ENCODE data around the gene LHFPL2. TPM values are rescaled to one million over a fixed set of nuclear protein-coding genes. Genes with fewer than 3 reads are reported as not detected.
"Not testable (repeated sequence)": the region's sequence is repeated elsewhere in the genome, so short reads cannot be mapped to it uniquely, and the experiment has no call there.

Gene LHFPL2, protein sequence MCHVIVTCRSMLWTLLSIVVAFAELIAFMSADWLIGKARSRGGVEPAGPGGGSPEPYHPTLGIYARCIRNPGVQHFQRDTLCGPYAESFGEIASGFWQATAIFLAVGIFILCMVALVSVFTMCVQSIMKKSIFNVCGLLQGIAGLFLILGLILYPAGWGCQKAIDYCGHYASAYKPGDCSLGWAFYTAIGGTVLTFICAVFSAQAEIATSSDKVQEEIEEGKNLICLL
- 47.6 TPM for total RNA-seq (ENCODE audit: unreplicated experiment)
- long read RNA-seq, full-length matches to known transcripts, result 1 of 3 reads
- long read RNA-seq, partial matches to known transcripts, result 0 of 3 reads
- long read RNA-seq, other reads (novel, unspliced or antisense), result 2 of 3 reads

DNA sequence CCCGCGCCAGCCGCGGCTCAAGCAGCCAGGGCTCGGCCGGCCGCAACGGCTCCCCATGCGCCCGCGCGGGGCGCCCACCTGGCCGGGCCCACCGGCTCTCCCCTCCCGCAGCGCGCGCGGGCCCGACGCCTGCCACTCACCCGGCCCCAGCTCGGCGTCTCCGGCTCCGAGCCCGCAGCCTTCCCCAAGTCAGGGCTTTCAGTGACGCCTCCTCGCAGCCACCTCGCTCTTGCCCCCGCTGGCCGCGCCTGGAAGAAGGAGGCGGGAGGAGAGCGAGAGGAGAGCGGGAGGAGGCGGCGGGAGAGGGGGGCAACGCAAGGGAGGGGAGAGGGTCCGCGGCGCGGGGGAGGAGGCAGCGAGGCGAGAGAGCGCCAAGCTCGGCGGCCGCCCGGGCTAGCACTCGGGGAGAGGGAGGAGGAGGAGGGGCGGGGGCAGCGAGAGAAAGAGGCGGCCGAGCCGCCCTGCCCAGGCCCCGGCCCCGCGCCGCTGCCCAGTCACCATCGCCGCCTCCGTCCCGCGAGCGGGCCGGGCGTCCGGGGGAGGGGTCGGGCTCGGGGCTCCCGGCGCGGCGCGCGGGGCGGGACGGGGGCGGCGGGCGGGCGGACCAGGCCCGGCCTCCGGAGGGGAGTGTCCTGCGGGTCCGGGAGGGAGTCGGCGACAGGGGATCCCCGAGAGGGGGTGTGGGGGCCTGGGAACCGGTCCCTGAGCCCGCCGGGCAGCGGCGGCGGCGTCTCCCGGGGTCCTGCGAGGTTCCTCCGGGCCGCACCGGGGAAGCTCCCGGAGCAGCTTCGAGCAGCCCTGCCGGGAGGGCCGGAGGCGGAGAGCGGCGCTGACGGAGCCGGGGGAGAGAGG, at the start of gene LHFPL2:
LHFPL2 (minus strand) TSS at position 414 of the 852 bp plus-strand sequence. CDS start 138,559 bp downstream, outside the sequence.
- Mint-ChIP-seq H3K4me1 (ENCODE audit: unreplicated experiment) (peaks cover 35% of the 10 kb centered on the region), H3K4me3 (ENCODE audit: unreplicated experiment) (peak within 1 kb of the TSS; percentile 95), H3K27me3 (ENCODE audit: unreplicated experiment) (peaks cover 6% of the 10 kb centered on the region), H3K9me3 (ENCODE audit: unreplicated experiment) (no peaks in the 10 kb centered on the region), H3K36me3 (ENCODE audit: low read depth, unreplicated experiment) (peaks cover 8% of the 10 kb centered on the region), H3K27ac (ENCODE audit: unreplicated experiment) (peak within 1 kb of the TSS; percentile 81)
- DNase-seq (ENCODE audit: low spot score), result peak; percentile 71
- TF ChIP-seq, protein P1, sequence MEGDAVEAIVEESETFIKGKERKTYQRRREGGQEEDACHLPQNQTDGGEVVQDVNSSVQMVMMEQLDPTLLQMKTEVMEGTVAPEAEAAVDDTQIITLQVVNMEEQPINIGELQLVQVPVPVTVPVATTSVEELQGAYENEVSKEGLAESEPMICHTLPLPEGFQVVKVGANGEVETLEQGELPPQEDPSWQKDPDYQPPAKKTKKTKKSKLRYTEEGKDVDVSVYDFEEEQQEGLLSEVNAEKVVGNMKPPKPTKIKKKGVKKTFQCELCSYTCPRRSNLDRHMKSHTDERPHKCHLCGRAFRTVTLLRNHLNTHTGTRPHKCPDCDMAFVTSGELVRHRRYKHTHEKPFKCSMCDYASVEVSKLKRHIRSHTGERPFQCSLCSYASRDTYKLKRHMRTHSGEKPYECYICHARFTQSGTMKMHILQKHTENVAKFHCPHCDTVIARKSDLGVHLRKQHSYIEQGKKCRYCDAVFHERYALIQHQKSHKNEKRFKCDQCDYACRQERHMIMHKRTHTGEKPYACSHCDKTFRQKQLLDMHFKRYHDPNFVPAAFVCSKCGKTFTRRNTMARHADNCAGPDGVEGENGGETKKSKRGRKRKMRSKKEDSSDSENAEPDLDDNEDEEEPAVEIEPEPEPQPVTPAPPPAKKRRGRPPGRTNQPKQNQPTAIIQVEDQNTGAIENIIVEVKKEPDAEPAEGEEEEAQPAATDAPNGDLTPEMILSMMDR (IDR thresholded peaks at IDR 0.05; ENCODE audit: unreplicated experiment), result no peak

DNA sequence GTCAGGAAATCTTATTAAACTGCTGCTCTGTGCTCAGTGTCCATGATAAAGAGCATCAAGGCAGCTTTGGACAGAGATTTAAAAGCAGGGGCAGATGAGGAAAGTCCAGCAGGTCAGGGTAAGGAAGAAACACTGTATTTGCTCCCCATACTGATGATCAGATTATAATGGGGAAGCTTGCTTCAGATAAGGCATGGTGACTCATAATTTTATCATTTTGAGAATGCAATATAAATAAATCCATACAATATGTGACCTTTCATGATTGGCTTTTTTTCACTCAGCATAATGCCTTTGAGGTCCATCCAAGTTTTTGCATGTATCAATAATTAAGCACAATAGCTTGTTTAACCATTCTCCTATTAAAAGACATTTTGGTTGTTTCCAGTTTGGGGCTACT, 48.1 kb upstream of the LHFPL2 start:
- Mint-ChIP-seq H3K36me3 (ENCODE audit: low read depth, unreplicated experiment) (peaks cover 6% of the 10 kb centered on the region), H3K27me3 (ENCODE audit: unreplicated experiment) (no peaks in the 10 kb centered on the region), H3K4me1 (ENCODE audit: unreplicated experiment) (no peaks in the 10 kb centered on the region), H3K27ac (ENCODE audit: unreplicated experiment) (no peak overlapping the region), H3K9me3 (ENCODE audit: unreplicated experiment) (no peaks in the 10 kb centered on the region), H3K4me3 (ENCODE audit: unreplicated experiment) (no peak overlapping the region)
- DNase-seq (ENCODE audit: low spot score), result no peak
- TF ChIP-seq, protein P1 (IDR thresholded peaks at IDR 0.05; ENCODE audit: unreplicated experiment), result no peak

DNA sequence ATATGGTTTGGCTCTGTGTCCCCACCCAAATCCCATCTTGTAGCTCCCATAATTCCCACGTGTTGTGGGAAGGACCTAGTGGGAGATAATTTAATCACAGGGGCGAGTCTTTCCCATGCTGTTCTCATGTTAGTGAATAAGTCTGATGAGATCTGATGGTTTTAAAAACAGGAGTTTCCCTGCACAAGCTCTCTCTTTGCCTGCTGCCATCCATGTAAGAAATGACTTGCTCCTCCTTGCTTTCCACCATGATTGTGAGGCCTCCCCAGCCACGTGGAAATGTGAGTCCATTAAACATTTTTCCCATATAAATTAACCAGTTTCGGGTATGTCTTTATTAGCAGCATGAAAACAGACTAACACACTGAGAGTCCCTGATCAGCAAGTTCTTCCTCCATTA, 47.5 kb upstream of the LHFPL2 start:
- H3K9me3 Mint-ChIP-seq (ENCODE audit: unreplicated experiment); H3K36me3 Mint-ChIP-seq (ENCODE audit: low read depth, unreplicated experiment); H3K4me3 Mint-ChIP-seq (ENCODE audit: unreplicated experiment); H3K27me3 Mint-ChIP-seq (ENCODE audit: unreplicated experiment); H3K4me1 Mint-ChIP-seq (ENCODE audit: unreplicated experiment); H3K27ac Mint-ChIP-seq (ENCODE audit: unreplicated experiment); DNase-seq (ENCODE audit: low spot score): not testable (repeated sequence)

DNA sequence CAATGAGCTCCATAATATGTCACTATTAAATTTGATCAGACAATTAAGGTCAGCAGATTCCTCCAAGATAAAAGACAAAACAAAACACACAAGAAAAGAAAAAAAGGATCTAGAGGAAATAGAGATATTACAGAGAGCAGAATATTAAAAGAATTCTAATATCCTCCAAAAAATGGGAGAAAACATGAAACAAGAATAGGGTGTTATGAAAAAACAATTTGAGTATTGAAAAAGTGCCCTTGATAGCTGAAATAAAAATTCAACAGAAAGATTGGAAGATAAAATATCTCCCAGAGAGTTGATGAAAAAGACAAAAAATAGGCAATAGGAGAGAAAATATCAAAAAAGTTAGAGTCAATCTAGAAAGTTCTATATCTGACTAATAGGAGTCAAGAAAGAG, 44.8 kb upstream of the LHFPL2 start:
- Mint-ChIP-seq H3K9me3 (ENCODE audit: unreplicated experiment) (no peaks in the 10 kb centered on the region), H3K36me3 (ENCODE audit: low read depth, unreplicated experiment) (peaks cover 6% of the 10 kb centered on the region), H3K4me1 (ENCODE audit: unreplicated experiment) (peaks cover 15% of the 10 kb centered on the region), H3K27ac (ENCODE audit: unreplicated experiment) (no peak overlapping the region), H3K27me3 (ENCODE audit: unreplicated experiment) (peaks cover 2% of the 10 kb centered on the region), H3K4me3 (ENCODE audit: unreplicated experiment) (no peak overlapping the region)
- no peak for DNase-seq (ENCODE audit: low spot score)
- TF ChIP-seq, protein P1 (IDR thresholded peaks at IDR 0.05; ENCODE audit: unreplicated experiment), result no peak

DNA sequence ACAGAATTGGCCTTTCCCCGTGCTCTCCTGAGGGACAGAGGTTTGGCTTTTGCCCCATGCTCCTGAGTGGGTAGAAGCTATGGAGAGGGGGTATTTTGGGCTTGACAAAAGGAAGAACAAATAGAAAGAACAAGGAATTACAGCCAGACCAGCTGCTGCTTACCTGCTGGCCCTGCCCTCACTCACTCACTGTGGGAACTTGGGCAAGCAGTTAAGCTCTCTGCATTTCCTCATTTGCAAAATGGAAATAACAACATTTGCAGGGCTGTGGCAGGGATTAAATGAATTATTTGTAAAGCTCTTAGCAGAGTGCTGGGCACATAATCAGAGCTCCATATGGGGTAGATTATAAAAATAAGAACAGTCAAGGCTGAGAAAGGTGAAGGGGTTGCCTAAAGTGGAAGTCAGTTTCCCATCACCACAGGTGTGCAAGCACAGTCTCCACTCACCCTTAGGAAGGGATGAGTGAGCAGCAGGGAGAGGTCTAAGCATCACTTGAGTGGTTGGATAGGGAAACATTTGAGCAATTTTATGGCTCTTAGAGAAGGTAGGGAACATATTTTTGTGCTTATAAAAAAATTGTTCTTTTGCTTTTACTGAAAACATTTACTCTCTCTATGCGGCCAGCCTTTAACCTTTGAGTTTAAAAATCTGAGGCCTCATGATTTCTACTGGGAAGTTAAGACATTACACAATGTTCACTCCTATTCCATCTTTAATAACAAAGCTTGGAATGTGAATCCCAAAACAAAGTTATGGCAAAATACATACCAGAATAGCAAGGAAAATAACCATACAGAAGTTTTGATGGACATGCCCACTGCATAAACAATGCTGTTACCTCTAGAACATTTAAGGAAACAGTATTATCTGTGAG, 42.8 kb upstream of the LHFPL2 start:
- Mint-ChIP-seq H3K9me3 (ENCODE audit: unreplicated experiment) (no peaks in the 10 kb centered on the region), H3K4me1 (ENCODE audit: unreplicated experiment) (peaks cover 15% of the 10 kb centered on the region)

More for the DNA sequence above, 42.8 kb upstream of the LHFPL2 start:
- Mint-ChIP-seq H3K36me3 (ENCODE audit: low read depth, unreplicated experiment) (peaks cover 4% of the 10 kb centered on the region), H3K4me3 (ENCODE audit: unreplicated experiment) (no peak overlapping the region), H3K27me3 (ENCODE audit: unreplicated experiment) (peaks cover 4% of the 10 kb centered on the region), H3K27ac (ENCODE audit: unreplicated experiment) (no peak overlapping the region)
- TF ChIP-seq, protein P1 (IDR thresholded peaks at IDR 0.05; ENCODE audit: unreplicated experiment), result no peak
- no peak for DNase-seq (ENCODE audit: low spot score)
